MM.1S (cell line): ENCODE results near the gene ATP11B.

Experiments
- EZH2 ChIP-seq: fragments of 300-600 bp; sonication (generic); optimal IDR thresholded peaks from 2 replicates; pipeline ENCODE3; 2017; ENCODE audit warnings: low read depth, mild to moderate bottlenecking, antibody characterized with exemption, low read length, mixed read lengths
- EZH2phosphoT487 ChIP-seq: fragments of 300-600 bp; sonication (generic); IDR thresholded peaks from 2 replicates; pipeline ENCODE4 v1.6.1; 2018; ENCODE audit warnings: antibody characterized with exemption, low read length
- TF ChIP-seq, protein P1 (sequence below): fragments of 300-600 bp; sonication (generic); IDR thresholded peaks from 2 replicates; pipeline ENCODE4 v1.5.1; 2016; ENCODE audit warnings: antibody characterized with exemption, low read length, mixed read lengths

DNA sequence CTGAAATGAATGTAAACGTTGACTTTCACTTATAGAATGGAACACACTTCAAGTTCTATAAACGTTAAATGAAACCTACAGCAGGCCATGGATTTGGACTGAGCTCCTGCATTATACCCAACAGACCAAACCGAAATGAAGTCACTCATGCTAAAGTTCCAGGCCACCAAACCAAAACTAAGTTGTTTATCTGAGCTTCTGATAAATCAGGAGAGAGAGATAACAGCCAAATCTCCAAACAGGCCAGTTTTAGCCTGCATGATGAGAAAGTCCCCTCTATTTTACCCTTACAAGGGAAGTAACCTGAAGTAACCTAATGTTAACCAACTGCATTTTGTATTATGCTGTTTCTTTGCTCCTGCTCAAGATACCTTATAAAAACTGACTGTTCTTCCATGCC is 142.5 kb downstream of the ATP11B start:
- TF ChIP-seq, protein P1, sequence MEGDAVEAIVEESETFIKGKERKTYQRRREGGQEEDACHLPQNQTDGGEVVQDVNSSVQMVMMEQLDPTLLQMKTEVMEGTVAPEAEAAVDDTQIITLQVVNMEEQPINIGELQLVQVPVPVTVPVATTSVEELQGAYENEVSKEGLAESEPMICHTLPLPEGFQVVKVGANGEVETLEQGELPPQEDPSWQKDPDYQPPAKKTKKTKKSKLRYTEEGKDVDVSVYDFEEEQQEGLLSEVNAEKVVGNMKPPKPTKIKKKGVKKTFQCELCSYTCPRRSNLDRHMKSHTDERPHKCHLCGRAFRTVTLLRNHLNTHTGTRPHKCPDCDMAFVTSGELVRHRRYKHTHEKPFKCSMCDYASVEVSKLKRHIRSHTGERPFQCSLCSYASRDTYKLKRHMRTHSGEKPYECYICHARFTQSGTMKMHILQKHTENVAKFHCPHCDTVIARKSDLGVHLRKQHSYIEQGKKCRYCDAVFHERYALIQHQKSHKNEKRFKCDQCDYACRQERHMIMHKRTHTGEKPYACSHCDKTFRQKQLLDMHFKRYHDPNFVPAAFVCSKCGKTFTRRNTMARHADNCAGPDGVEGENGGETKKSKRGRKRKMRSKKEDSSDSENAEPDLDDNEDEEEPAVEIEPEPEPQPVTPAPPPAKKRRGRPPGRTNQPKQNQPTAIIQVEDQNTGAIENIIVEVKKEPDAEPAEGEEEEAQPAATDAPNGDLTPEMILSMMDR: no peak
- TF ChIP-seq EZH2: no peak
- TF ChIP-seq EZH2phosphoT487: no peak
